OCI-LY7 (cell line): ENCODE measurements around the gene PDGFD. TPM values are rescaled to one million over a fixed set of nuclear protein-coding genes. Genes with fewer than 3 reads are reported as not detected.

ENCODE experiments used
- BruUV-seq: library from RNA; stranded (reverse); fragments of 400-500 nt; replicated peaks from 2 replicates; lab custom pipeline; 2021; lab: Mats Ljungman, UMichigan
- CTCF ChIA-PET: fragments of 300-600 bp; sonication (Branson Sonifier 250); formaldehyde crosslinking; loops from one replicate; lab custom pipeline; 2022; ENCODE audit warnings: antibody characterized with exemption; ENCODE audit not compliant: unreplicated experiment; lab: Charles Lee
- POLR2A ChIA-PET: fragments of 300-600 bp; sonication (Branson Sonifier 250); formaldehyde crosslinking; loops from one replicate; lab custom pipeline; 2022; ENCODE audit warnings: antibody characterized with exemption; lab: Charles Lee
- DNase-seq: peaks from one replicate; pipeline ENCODE4 v3.0.0-alpha.2; 2015; ENCODE audit warnings: low spot score
- H2AFZ ChIP-seq: fragments of 200-600 bp; sonication (generic), shearing (Covaris generic); 2 replicates; pipeline ENCODE4 v1.6.1; 2014; ENCODE audit warnings: mild to moderate bottlenecking, antibody characterized with exemption, low read length, moderate library complexity
- H3K27ac ChIP-seq: fragments of 200-600 bp; sonication (generic); 2 replicates; pipeline ENCODE4 v1.5.1; 2014; ENCODE audit warnings: mixed run types, low read depth, mild to moderate bottlenecking, moderate library complexity, low read length, inconsistent platforms; ENCODE audit not compliant: poor library complexity, severe bottlenecking
- H3K36me3 ChIP-seq: fragments of 200-600 bp; sonication (generic); 2 replicates; pipeline ENCODE4 v1.6.1; 2014; ENCODE audit warnings: mild to moderate bottlenecking, antibody characterized with exemption, low read length, moderate library complexity, mixed read lengths; ENCODE audit not compliant: insufficient read depth
- H3K4me1 ChIP-seq: fragments of 200-600 bp; sonication (generic); 2 replicates; pipeline ENCODE4 v1.5.1; 2014; ENCODE audit warnings: mild to moderate bottlenecking, low read length; ENCODE audit not compliant: insufficient read depth, poor library complexity, severe bottlenecking
- H3K4me2 ChIP-seq: fragments of 200-600 bp; sonication (generic); 2 replicates; pipeline ENCODE4 v1.6.1; 2014; ENCODE audit warnings: mild to moderate bottlenecking, low read length
- H3K4me3 ChIP-seq: fragments of 200-600 bp; sonication (generic); 2 replicates; pipeline ENCODE4 v1.5.1; 2014; ENCODE audit warnings: mild to moderate bottlenecking, low read depth, low read length; ENCODE audit not compliant: poor library complexity, severe bottlenecking
- H3K79me2 ChIP-seq: fragments of 200-600 bp; sonication (generic); 2 replicates; pipeline ENCODE4 v1.6.1; 2016; ENCODE audit warnings: low read depth, mild to moderate bottlenecking, low read length, moderate library complexity, mixed read lengths; ENCODE audit not compliant: insufficient read depth
- H3K9me2 ChIP-seq: fragments of 200-600 bp; sonication (generic); 2 replicates; pipeline ENCODE4 v1.6.1; 2016; ENCODE audit warnings: mild to moderate bottlenecking, low read length, mixed read lengths; ENCODE audit not compliant: insufficient read depth
- H3K9me3 ChIP-seq: fragments of 200-600 bp; sonication (generic); 2 replicates; pipeline ENCODE4 v1.6.1; 2014; ENCODE audit warnings: mild to moderate bottlenecking, mixed run types, low read length, mixed read lengths
- H4K20me1 ChIP-seq: fragments of 200-600 bp; sonication (generic); 2 replicates; pipeline ENCODE4 v1.6.1; 2014; ENCODE audit warnings: mild to moderate bottlenecking, antibody characterized with exemption, low read length, moderate library complexity, mixed read lengths; ENCODE audit not compliant: insufficient read depth
- EZH2phosphoT487 ChIP-seq: fragments of 200-600 bp; sonication (generic); IDR thresholded peaks from 2 replicates; pipeline ENCODE4 v1.6.1; 2018; ENCODE audit warnings: low read depth, borderline replicate concordance, mild to moderate bottlenecking, mixed run types, antibody characterized with exemption, low read length, moderate library complexity, mixed read lengths
- intact Hi-C: fragments of 100-400 bp; cut with micrococcal nuclease; formaldehyde crosslinking; loops from one replicate; pipeline ENCODE4 v1.10.0; 2022; ENCODE audit not compliant: unreplicated experiment
- total RNA-seq, 2 experiments: library from RNA; depleted of rRNA in 1 of 2; stranded (reverse); fragments of >200 nt in 1 of 2; shearing (Covaris generic) in 1 of 2; gene quantifications; 2 replicates each; pipeline ENCODE4 v1.2.3, GENCODE V29; 2014 to 2022
- TF ChIP-seq, protein P1 (sequence below): fragments of 200-600 bp; sonication (generic); conservative IDR thresholded peaks from 2 replicates; pipeline ENCODE4 v1.5.1; 2014; ENCODE audit warnings: mild to moderate bottlenecking, antibody characterized with exemption, low read length, moderate library complexity, mixed read lengths

The PDGFD gene
- total RNA-seq, 2 experiments from 2014 or later = 1.0 to 6.0 TPM

DNA sequence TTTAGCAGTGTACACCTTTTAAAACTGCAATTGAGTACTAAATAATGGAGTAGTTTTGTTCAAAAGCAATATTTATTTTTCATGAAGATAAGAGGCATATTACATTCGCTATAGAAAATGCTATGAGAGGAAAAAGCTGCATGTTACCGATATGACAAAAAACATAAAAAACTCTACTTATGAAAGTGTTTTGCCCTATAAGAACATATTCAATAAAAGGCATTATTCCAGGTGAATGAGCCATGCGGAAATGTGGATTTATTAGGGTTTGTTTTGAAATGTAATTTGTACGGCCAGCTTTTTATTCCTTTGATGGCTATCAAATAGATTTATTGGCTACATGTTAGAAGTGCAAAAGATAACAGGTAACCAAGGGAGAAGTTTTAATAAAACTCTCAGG, 256.8 kb downstream of the PDGFD start:
- H3K27ac ChIP-seq = peak overlapping the region; percentile 90
- ChIA-PET POLR2A (interaction anchor here (0.6 to 3.9 kb wide), 14 partner anchors 10 to 1344 kb away, joined by 3 to 28 read pairs (median 4); partner anchors contain the start of gene PDGFD), CTCF (interaction anchor here (1.0 to 1.8 kb wide), 2 partner anchors 12 to 256 kb away, joined by 3 to 7 read pairs; partner anchors contain the start of gene PDGFD)
- 0 out of 2 replicates have a peak, but pooled peaks cover 5% of the 10 kb centered on the region for H3K36me3 ChIP-seq
- H3K4me3 ChIP-seq = peak overlapping the region; percentile 40
- peak overlapping the region; percentile 69 for H3K4me2 ChIP-seq
- H2AFZ ChIP-seq = peak overlapping the region; percentile 96
- intact Hi-C loops = no loop called here
- H4K20me1 ChIP-seq = no peaks in the 10 kb centered on the region
- no peaks in the 10 kb centered on the region for H3K9me2 ChIP-seq
- peaks cover 57% of the 10 kb centered on the region for H3K4me1 ChIP-seq
- no TSS peak for BruUV-seq
- no peaks in the 10 kb centered on the region for H3K79me2 ChIP-seq
- DNase-seq = no peak
- no peaks in the 10 kb centered on the region for H3K9me3 ChIP-seq
- no peak for TF ChIP-seq EZH2phosphoT487
- TF ChIP-seq, protein P1, sequence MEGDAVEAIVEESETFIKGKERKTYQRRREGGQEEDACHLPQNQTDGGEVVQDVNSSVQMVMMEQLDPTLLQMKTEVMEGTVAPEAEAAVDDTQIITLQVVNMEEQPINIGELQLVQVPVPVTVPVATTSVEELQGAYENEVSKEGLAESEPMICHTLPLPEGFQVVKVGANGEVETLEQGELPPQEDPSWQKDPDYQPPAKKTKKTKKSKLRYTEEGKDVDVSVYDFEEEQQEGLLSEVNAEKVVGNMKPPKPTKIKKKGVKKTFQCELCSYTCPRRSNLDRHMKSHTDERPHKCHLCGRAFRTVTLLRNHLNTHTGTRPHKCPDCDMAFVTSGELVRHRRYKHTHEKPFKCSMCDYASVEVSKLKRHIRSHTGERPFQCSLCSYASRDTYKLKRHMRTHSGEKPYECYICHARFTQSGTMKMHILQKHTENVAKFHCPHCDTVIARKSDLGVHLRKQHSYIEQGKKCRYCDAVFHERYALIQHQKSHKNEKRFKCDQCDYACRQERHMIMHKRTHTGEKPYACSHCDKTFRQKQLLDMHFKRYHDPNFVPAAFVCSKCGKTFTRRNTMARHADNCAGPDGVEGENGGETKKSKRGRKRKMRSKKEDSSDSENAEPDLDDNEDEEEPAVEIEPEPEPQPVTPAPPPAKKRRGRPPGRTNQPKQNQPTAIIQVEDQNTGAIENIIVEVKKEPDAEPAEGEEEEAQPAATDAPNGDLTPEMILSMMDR = no peak

DNA sequence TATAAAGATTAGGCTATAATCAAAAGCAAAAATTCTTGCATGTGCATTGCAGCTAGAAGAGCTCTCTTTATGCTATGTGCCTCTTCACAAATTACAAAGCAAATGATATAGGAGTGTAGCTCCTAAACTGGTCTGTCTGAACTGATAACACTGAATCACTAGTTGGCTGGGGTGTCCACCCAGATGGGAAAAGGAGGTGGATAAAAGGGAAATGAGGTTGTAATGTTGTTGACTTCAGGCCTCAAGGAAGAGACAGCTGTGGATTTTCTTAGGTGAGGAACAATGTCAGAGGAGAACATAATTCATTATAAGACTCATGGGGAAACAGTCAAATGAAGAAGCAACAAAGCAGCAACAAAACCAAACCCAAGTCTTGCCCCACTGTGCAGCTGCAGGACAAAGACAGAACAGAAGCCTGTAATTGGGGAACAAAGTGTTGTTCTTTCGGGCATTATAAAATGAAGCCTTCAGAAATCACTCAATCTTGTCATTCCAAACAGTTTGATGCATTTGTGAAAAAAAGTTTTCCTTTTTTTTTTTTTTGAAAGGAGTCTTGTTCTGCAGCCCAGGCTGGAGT, 257.6 kb downstream of the PDGFD start:
- H3K4me1 ChIP-seq = peaks cover 63% of the 10 kb centered on the region
- TF ChIP-seq EZH2phosphoT487 = no peak
- TF ChIP-seq, protein P1 = no peak
- H3K27ac ChIP-seq = peak overlapping the region; percentile 90
- no peaks in the 10 kb centered on the region for H3K9me3 ChIP-seq
- no peaks in the 10 kb centered on the region for H3K79me2 ChIP-seq
- BruUV-seq = no TSS peak
- no peaks in the 10 kb centered on the region for H4K20me1 ChIP-seq
- CTCF ChIA-PET = no interaction called here
- H3K36me3 ChIP-seq = 0 out of 2 replicates have a peak, but pooled peaks cover 5% of the 10 kb centered on the region
- H2AFZ ChIP-seq = peak overlapping the region; percentile 96
- H3K4me2 ChIP-seq = peak overlapping the region; percentile 69
- peak; percentile 41 for DNase-seq
- H3K4me3 ChIP-seq = peak overlapping the region; percentile 40
- H3K9me2 ChIP-seq = no peaks in the 10 kb centered on the region
- POLR2A ChIA-PET = interaction anchor here (0.7 to 3.9 kb wide), 8 partner anchors 9 to 257 kb away, joined by 3 to 28 read pairs (median 4); partner anchors contain the start of gene PDGFD
- intact Hi-C loops = no loop called here

DNA sequence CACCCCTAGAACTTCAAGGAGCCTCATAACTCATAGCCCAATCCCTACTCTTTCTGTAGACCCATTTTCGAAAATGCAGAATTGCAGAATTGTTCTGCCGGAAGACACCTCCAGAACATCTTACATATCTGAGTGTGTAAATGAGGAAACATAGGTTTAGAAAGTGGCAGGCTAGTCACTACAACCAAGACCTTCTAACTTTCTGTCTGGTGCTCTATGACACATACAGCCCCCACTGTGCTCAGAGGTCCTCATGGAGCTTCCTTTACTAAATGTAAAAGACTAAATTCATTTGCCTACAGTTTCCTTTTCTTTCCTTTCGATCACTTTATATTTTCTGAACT, 259.7 kb downstream of the PDGFD start:
- H2AFZ ChIP-seq = peak overlapping the region; percentile 56; the same call in 1 of the 2 replicates
- BruUV-seq = no TSS peak
- H3K9me2 ChIP-seq = no peaks in the 10 kb centered on the region
- H3K36me3 ChIP-seq = 0 out of 2 replicates have a peak, but pooled peaks cover under 1% of the 10 kb centered on the region
- intact Hi-C loops = loop anchor here (2.0 kb wide), 1 partner anchor 259 kb away; no protein-coding TSS in a partner anchor
- H4K20me1 ChIP-seq = no peaks in the 10 kb centered on the region
- H3K4me2 ChIP-seq = peak overlapping the region; percentile 87
- peaks cover 80% of the 10 kb centered on the region for H3K4me1 ChIP-seq
- ChIA-PET POLR2A (interaction anchor here (0.5 to 1.7 kb wide), 7 partner anchors 17 to 1515 kb away, joined by 3 to 5 read pairs (median 4); partner anchors contain the start of gene PDGFD), CTCF (no interaction called here)
- H3K27ac ChIP-seq = peak overlapping the region; percentile 90
- H3K4me3 ChIP-seq = peak overlapping the region; percentile 62
- TF ChIP-seq, protein P1 = no peak
- DNase-seq = peak; percentile 71
- no peaks in the 10 kb centered on the region for H3K79me2 ChIP-seq
- no peaks in the 10 kb centered on the region for H3K9me3 ChIP-seq
